ENCODE results near the gene SMPD4.
"Not testable (repeated sequence)": the region's sequence is repeated elsewhere in the genome, so short reads cannot be mapped to it uniquely, and the experiment has no call there.

DNA sequence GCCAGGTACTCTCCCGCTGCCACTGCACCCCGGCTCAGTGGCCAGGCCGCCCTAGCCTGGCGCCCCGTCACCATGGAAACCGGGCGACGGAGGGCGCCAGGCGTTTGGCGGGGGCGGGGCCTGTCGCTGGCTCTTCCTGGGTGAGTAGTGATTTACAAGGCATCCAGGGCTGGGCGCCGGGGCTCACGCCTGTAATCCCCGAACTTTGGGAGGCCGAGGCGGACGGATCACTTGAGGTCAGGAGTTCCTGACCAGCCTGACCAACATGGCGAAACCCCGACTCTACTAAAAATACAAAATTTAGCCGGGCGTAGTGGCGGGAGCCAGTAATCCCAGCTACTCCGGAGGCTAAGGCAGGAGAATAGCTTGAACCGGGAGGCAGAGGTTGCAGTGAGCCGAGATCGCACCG lies 36.4 kb downstream of the SMPD4 start, which contains the start of gene CCDC74B:
- TF ChIP-seq, protein P1, sequence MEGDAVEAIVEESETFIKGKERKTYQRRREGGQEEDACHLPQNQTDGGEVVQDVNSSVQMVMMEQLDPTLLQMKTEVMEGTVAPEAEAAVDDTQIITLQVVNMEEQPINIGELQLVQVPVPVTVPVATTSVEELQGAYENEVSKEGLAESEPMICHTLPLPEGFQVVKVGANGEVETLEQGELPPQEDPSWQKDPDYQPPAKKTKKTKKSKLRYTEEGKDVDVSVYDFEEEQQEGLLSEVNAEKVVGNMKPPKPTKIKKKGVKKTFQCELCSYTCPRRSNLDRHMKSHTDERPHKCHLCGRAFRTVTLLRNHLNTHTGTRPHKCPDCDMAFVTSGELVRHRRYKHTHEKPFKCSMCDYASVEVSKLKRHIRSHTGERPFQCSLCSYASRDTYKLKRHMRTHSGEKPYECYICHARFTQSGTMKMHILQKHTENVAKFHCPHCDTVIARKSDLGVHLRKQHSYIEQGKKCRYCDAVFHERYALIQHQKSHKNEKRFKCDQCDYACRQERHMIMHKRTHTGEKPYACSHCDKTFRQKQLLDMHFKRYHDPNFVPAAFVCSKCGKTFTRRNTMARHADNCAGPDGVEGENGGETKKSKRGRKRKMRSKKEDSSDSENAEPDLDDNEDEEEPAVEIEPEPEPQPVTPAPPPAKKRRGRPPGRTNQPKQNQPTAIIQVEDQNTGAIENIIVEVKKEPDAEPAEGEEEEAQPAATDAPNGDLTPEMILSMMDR (conservative IDR thresholded peaks at IDR 0.05 in 1 of 2, IDR thresholded peaks at IDR 0.05 in 1 of 2; ENCODE audit: low read depth in 1 of 2, low read length in 2 of 2) = not testable (repeated sequence)
- TF ChIP-seq EZH2 (IDR thresholded peaks at IDR 0.05; ENCODE audit: low read length, missing control alignments) = not testable (repeated sequence)
